Measurements from ENCODE around the gene GOLPH3.
"Not testable (repeated sequence)": the region's sequence is repeated elsewhere in the genome, so short reads cannot be mapped to it uniquely, and the experiment has no call there.

Gene GOLPH3

DNA sequence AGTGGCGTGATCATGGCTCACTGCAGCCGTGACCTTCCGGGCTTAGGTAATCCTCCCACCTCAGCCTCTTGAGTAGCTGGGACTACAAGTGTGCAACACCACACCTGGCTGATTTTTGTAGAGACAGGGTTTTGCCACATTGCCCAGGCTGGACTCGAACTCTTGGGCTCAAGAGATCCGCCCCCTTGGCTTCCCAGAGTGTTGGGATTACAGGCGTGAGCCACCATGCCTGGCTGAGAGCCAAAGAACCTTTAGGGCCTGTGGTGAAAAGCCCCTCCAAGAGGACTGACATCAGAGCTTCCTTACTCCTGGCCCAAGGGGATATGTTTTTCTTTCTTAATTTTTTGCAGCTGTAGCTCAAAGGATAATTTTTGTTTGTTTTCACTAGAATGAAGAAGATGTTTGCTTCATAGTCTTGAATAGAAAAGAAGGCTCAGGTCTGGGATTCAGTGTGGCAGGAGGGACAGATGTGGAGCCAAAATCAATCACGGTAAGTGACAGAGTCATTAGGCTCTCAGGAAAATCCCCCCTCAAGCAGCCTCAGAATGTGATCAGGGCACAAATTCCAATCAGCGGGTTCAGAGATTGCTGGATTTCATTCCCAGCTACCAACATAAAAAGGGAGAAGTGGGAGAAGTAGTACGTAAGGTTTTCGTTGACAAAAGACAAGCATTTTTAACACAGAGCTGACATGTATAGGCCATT is 77.1 kb downstream of the GOLPH3 start:
- no peak for DNase-seq

DNA sequence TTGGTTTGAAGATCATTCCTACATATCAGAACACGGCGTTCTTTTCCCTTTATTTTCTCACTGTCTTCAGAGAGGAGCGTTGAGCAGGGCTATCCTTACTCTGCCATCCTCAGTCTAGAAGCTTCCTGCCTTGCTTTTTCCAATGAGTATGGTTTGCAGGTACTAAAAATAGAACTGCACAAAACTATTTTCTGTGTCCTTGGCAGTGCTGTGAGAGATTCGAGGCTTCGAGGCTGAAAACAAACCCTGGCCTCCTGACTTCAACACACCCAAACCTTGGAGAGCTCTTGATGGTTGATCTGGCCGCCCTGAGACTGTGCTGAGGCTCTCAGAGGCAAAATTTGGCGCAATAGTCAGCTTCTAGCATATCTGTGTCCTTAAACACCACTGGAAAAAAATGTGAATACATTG is 78.9 kb downstream of the GOLPH3 start:
- no peak for DNase-seq

- no peak for DNase-seq
These were observed 79.4 kb downstream of the GOLPH3 start for GRCh38 chr5:32094691-32095090.

GRCh38 chr5:32092938-32093812 is 80.9 kb downstream of the GOLPH3 start:
- peak; percentile 58 to 60 for DNase-seq

DNA sequence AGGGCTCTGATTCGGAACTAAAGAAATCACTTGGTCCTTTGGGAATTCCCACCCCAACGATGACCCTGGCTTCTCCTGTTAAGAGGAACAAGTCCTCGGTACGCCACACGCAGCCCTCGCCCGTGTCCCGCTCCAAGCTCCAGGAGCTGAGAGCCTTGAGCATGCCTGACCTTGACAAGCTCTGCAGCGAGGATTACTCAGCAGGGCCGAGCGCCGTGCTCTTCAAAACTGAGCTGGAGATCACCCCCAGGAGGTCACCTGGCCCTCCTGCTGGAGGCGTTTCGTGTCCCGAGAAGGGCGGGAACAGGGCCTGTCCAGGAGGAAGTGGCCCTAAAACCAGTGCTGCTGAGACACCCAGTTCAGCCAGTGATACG is 83.4 kb downstream of the GOLPH3 start:
- no peak for DNase-seq

GRCh38 chr5:32090026-32090754 is 83.9 kb downstream of the GOLPH3 start:
- no peak for DNase-seq

DNA sequence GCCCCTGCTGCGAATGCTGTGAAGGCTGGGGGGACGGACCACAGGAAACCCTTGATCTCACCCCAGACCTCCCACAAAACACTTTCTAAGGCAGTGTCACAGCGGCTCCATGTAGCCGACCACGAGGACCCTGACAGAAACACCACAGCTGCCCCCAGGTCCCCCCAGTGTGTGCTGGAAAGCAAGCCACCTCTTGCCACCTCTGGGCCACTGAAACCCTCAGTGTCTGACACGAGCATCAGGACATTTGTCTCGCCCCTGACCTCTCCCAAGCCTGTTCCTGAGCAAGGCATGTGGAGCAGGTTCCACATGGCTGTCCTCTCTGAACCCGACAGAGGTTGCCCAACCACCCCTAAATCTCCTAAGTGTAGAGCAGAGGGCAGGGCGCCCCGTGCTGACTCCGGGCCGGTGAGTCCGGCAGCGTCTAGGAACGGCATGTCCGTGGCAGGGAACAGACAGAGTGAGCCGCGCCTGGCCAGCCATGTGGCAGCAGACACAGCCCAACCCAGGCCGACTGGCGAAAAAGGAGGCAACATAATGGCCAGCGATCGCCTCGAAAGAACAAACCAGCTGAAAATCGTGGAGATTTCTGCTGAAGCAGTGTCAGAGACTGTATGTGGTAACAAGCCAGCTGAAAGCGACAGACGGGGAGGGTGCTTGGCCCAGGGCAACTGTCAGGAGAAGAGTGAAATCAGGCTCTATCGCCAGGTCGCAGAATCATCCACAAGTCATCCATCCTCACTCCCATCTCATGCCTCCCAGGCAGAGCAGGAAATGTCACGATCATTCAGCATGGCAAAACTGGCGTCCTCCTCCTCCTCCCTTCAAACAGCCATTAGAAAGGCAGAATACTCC is 84.7 kb downstream of the GOLPH3 start:
- no peak for DNase-seq

DNA sequence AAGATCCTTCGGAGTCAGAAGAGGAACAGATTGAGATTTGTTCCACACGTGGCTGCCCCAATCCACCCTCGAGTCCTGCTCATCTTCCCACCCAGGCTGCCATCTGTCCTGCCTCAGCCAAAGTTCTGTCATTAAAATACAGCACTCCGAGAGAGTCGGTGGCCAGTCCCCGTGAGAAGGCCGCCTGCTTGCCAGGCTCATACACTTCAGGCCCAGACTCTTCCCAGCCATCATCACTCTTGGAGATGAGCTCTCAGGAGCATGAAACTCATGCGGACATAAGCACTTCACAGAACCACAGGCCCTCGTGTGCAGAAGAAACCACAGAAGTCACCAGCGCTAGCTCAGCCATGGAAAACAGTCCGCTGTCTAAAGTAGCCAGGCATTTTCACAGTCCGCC is 85.9 kb downstream of the GOLPH3 start:
- DNase-seq, result no peak

DNA sequence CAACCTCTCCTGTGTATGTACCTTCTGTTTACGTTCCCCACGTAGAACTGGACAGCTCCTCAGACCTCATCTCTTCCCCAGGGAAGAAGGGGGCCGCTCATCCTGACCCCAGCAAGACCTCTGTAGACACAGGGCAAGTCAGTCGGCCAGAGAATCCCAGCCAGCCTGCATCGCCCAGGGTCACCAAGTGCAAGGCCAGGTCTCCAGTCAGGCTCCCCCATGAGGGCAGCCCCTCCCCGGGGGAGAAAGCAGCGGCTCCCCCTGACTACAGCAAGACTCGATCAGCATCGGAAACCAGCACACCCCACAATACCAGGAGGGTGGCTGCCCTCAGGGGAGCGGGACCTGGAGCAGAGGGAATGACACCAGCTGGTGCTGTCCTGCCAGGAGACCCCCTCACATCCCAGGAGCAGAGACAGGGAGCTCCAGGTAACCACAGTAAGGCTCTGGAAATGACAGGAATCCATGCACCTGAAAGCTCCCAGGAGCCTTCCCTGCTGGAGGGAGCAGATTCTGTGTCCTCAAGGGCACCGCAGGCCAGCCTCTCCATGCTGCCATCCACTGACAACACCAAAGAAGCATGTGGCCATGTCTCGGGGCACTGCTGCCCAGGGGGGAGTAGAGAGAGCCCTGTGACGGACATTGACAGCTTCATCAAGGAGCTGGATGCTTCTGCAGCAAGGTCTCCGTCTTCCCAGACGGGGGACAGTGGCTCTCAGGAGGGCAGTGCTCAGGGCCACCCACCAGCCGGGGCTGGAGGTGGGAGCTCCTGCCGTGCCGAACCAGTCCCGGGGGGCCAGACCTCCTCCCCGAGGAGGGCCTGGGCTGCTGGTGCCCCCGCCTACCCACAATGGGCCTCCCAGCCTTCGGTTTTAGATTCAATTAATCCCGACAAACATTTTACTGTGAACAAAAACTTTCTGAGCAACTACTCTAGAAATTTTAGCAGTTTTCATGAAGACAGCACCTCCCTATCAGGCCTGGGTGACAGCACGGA is 86.7 kb downstream of the GOLPH3 start:
- DNase-seq, result no peak

- no peak for DNase-seq
These were observed 90.1 kb downstream of the GOLPH3 start for GRCh38 chr5:32083981-32084430.

DNA sequence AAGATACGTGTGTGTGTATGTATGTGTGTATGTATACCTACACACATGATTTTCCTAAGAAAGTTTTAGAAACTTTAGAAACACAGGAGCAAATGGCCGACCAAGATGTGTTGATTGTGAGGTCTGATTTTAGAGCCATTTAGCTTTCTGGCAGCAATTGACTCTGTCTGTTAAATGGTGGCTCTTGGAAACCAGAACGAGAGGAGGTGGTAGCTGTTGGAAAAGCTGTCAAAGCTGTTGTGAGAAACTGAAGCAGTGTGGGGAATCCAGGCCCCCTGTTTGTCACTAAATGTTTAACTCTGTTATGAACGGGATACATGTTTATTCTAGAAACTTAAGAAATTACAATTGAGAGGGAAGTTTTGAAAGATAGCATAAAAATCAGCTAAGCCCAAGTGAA is 91.4 kb downstream of the GOLPH3 start:
- DNase-seq, result no peak

DNA sequence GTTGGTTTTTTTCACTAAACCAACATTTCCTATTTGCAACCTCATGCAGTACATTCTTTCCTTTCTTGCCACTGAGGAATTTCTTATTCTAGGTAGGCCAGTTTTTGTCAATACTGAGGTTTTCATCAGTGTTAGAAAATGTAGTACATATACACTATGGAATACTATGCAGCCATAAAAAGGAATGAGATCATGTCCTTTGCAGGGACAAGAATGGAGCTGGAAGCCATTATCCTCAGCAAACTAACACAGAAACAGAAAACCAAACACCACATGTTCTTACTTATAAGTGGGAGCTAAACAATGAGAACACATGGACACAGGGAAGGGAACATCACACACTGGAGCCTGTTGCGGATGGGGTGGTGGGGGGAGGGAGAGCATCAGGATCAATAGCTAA is 93.6 kb downstream of the GOLPH3 start:
- DNase-seq, result not testable (repeated sequence)

GRCh38 chr5:32078855-32079254 is 95.3 kb downstream of the GOLPH3 start:
- DNase-seq, result not testable (repeated sequence)

DNA sequence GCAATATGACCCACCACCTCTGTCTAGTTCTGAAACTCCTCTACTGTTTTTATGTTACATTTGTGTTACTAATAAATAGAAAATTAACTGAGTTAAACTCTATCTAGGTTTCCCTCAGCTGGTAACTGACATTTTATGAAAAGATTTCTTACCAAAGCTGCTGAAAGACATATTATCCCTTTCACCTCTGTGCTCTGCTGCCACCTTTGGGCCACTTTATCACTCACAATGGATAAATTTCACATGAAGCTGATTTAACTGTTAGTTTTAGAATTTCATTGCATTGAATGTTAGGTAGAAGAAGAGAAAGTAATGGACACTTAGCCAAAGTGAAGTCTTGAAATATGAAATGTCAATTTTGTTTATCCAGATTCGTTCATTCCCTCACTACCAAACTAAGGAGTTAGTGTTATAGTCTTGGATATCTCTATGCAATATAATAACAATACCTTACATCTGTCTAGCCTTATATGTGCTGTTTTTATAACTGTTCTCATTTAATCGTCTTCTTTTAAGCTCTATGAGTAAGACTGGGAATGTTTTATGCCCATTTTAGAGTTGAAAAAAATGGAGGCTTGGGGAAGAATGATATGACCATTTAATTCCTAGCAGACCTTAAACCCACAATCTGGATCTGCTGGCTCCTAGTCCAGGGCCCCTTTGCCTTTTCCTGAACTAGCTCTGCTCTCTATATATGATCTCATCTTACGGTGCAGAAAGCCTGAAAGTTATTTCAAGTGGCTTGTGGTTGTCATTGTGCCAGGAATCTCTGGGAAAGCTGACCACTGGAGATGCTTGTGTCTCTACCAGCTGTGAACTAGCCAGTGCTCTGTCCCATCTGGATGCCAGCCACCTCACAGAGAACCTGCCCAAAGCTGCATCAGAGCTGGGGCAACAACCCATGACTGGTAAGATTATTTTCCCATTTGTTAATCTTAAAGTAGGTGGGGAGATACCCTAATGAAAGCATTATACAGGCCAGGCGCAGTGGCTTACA is 97.1 kb downstream of the GOLPH3 start:
- peak; percentile 29 to 41 for DNase-seq
